T-helper 2 cell (primary cell): ENCODE data around the gene SLC27A6.

Experiments
- DNase-seq, 5 experiments: peaks; one replicate each; pipeline versions ENCODE4 v3.0.0 to v3.0.0-alpha.2; 2012 to 2022

The SLC27A6 gene

GRCh38 chr5:129065721-129066120 lies 100.4 kb downstream of the SLC27A6 start:
- no peak for DNase-seq

DNA sequence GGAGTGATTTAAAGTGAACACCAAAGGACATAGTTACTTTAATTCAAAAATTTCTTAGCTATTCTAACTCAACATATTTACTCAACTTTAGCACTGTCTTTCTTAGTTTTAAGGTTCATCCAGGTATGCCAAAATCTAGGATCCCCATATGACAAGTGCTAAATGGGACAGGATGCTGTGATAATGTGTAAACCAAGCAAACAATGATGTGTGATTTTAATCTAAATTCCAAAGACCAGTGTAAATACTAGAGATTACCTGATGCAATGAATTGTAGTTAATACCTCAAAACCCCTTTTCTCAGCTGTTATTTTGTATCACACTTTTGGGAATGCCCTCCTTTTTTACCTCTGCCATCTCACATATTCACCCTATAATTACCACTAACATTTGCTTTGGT lies 102.5 kb downstream of the SLC27A6 start:
- no peak for DNase-seq

DNA sequence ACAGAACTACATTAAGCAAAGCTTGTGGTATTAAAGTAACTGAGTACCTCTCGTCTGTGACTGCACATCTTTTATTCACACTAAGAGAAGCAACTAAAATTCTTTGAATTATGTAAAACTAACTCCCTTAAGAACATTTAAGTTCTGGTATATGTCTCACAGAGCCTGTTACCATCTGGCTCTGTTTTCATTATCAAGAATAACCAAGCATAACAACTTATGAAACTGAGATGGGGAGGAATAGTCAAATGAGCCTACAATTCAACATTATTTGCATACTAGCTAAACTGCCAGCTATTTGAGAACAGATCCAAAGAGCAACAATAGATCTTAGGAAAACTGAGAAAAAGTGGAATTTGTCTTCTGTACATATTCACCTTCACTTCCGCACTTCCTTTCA lies 104.0 kb downstream of the SLC27A6 start:
- no peak for DNase-seq

- DNase-seq = no peak
Observed at GRCh38 chr5:129073111-129073510, 107.8 kb downstream of the SLC27A6 start.

- no peak for DNase-seq
Observed at GRCh38 chr5:129074903-129075302, 109.6 kb downstream of the SLC27A6 start.

- DNase-seq = no peak
Observed at GRCh38 chr5:129077433-129078075, 112.3 kb downstream of the SLC27A6 start.

DNA sequence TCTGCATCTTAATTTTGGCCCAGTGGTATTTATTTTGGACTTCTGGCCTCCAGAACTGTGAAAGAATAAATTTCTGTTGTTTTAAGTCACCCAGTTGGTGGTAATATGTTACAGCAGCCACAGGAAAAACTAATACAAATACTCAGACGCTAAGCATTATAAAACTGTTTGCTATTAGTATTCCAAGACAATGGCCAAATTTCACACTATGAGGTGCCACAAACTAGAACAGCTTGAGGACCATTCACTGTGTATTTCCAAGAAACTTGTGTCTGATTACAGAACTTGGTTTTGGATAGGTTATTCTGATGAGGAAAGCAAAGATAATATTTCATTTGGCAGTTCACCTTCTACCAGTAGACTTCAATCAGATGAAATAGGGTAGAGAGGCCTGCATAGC lies 113.0 kb downstream of the SLC27A6 start:
- DNase-seq = no peak

- no peak for DNase-seq
Observed at GRCh38 chr5:129078660-129079059, 113.4 kb downstream of the SLC27A6 start.

GRCh38 chr5:129079496-129079895 lies 114.2 kb downstream of the SLC27A6 start:
- DNase-seq = no peak

DNA sequence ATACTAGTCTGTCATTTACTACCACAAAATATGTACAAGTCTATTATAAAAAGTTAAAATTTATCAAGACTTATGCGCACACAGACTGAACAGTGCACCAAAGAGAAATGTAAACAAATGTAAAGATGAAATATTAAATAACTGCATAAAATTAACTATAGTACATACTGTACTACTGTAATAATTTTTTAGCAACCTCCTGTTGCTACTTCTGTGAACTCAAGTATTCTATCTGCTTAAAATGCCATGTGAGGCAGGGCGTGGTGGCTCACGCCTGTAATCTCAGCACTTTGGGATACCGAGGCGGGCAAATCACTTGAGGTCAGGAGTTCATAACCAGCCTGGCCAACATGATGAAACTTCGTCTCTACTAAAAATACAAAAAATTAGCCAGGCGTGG lies 115.5 kb downstream of the SLC27A6 start:
- no peak for DNase-seq

- DNase-seq = no peak
Observed at GRCh38 chr5:129082225-129083136, 117.2 kb downstream of the SLC27A6 start.
